Fibroblast of the aortic adventitia (primary cell): ENCODE results near the gene TAF5L. TPM values are rescaled to one million over a fixed set of nuclear protein-coding genes. Genes with fewer than 3 reads are reported as not detected.
A peak's percentile ranks its signal among the peaks of the same experiment; 100 is the strongest.

Experiments
- DNase-seq: peaks from one replicate; pipeline ENCODE4 v3.0.0-alpha.2; 2010; ENCODE audit warnings: low read depth
- H3K4me3 ChIP-seq: 2 replicates; pipeline ENCODE4 v1.5.1; 2011; ENCODE audit warnings: low read depth, mild to moderate bottlenecking, control low read depth, low read length, moderate library complexity
- CTCF ChIP-seq: IDR thresholded peaks from 2 replicates; pipeline ENCODE4 v1.5.1; 2011; ENCODE audit warnings: mild to moderate bottlenecking, low read length, control low read depth, inconsistent platforms; ENCODE audit not compliant: insufficient read depth
- total RNA-seq: library from RNA; depleted of rRNA; stranded (reverse); fragments of >200 nt; gene quantifications from 2 replicates; pipeline ENCODE4 v1.2.3, GENCODE V29; 2012; ENCODE audit warnings: low replicate concordance

The TAF5L gene
- total RNA-seq, 1 donor, result 14.3 TPM

- TF ChIP-seq CTCF, result no peak
- H3K4me3 ChIP-seq, result no peak overlapping the region
- DNase-seq, result no peak
Measured at GRCh38 chr1:229666585-229666984, 40.7 kb upstream of the TAF5L start.

- H3K4me3 ChIP-seq, result no peak overlapping the region
- DNase-seq, result no peak
- no peak for TF ChIP-seq CTCF
Measured at GRCh38 chr1:229665912-229666558, 40.1 kb upstream of the TAF5L start.

GRCh38 chr1:229664133-229664689, 38.3 kb upstream of the TAF5L start:
- TF ChIP-seq CTCF, result no peak
- no peak overlapping the region for H3K4me3 ChIP-seq
- DNase-seq, result no peak

GRCh38 chr1:229661897-229662296, 36.0 kb upstream of the TAF5L start:
- H3K4me3 ChIP-seq, result no peak overlapping the region
- DNase-seq, result no peak
- no peak for TF ChIP-seq CTCF

- DNase-seq, result peak; percentile 74
- H3K4me3 ChIP-seq, result no peak overlapping the region
- TF ChIP-seq CTCF, result peak; percentile 96
Measured at GRCh38 chr1:229661022-229661877, 35.3 kb upstream of the TAF5L start.

GRCh38 chr1:229657993-229658755, 32.3 kb upstream of the TAF5L start:
- no peak overlapping the region for H3K4me3 ChIP-seq
- TF ChIP-seq CTCF, result no peak
- DNase-seq, result no peak
